ENCODE data around the gene OVCH2.

OVCH2 gene

DNA sequence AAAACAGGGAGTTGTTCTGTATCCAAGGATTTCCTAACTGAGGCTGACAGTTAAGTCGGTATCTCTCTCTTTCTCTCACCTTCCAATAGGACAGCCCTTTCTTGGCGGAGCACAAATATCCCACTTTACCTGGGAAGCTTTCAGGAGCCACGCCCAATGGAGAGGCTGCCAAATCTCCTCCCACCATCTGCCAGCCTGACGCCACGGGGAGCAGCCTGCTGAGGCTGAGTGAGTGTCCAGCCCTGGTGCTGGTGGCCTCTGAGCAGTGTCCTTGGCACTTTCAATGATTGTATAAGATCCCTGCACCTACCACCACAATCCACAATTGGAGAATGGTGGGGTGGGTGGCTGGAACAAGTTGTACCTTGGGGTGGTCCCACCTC, 66.6 kb downstream of the OVCH2 start:
- no peak for DNase-seq (ENCODE audit: low read depth)

Measured in GM04504 (cell line).